Prostate gland (tissue), 2 donors: ENCODE results near the gene PLEKHA7. TPM values are rescaled to one million over a fixed set of nuclear protein-coding genes. Genes with fewer than 3 reads are reported as not detected.

ENCODE experiments used
- DNase-seq: peaks from one replicate; pipeline ENCODE4 v3.0.0-alpha.2; 2019; ENCODE audit warnings: low spot score
- H3K27ac ChIP-seq, 2 donors: fragments of 200-600 bp; sonication (generic); 2 replicates each; pipeline ENCODE4 v1.5.1; 2017 to 2019
- H3K27me3 ChIP-seq: fragments of 200-600 bp; sonication (generic); replicated peaks from 2 replicates; pipeline ENCODE4 v1.5.1; 2019; ENCODE audit not compliant: insufficient read depth
- H3K36me3 ChIP-seq, 2 donors: fragments of 200-600 bp; sonication (generic); 1 replicate in 1 of 2; 2 replicates in 1 of 2; pipeline versions ENCODE4 v1.5.1 to v1.8.1; 2017 to 2019
- H3K4me1 ChIP-seq: fragments of 200-600 bp; sonication (generic); replicated peaks from 2 replicates; pipeline ENCODE4 v1.5.1; 2019
- H3K4me3 ChIP-seq, 2 donors: fragments of 200-600 bp; sonication (generic); 2 replicates each; pipeline ENCODE4 v1.5.1; 2017 to 2019
- H3K9me3 ChIP-seq: fragments of 200-600 bp; sonication (generic); 2 replicates; pipeline ENCODE4 v1.5.1; 2017
- POLR2A ChIP-seq: fragments of 450-650 bp; IDR thresholded peaks from one replicate; pipeline ENCODE4 v1.6.1; 2016; ENCODE audit warnings: antibody characterized with exemption, mild to moderate bottlenecking
- POLR2AphosphoS5 ChIP-seq: sonication (generic); formaldehyde crosslinking; IDR thresholded peaks from one replicate; pipeline ENCODE4 v1.6.1; 2017; ENCODE audit warnings: antibody characterized with exemption
- WGBS: methylation state at CpG from one replicate; pipeline ENCODE4 v1.1.5; 2018; 5-methylcytosine and 5-hydroxymethylcytosine counted together
- intact Hi-C: fragments of 100-400 bp; cut with DNase I; formaldehyde crosslinking; loops from one replicate; pipeline ENCODE4 v1.14.2; 2022
- total RNA-seq, 2 donors: library from RNA; depleted of rRNA; stranded (reverse); fragments of >200 nt; gene quantifications; one replicate each; pipeline ENCODE4 v1.1.0, GENCODE V29; 2016
- TF ChIP-seq, protein P1 (sequence below), 4 experiments: fragments of 200-600 bp in 2 of 4; fragments of 450-650 bp in 2 of 4; sonication (generic) in 2 of 4; IDR thresholded peaks; 1 replicate in 3 of 4; 2 replicates in 1 of 4; pipeline ENCODE4 v1.5.1; 2016 to 2019; ENCODE audit warnings: antibody characterized with exemption in 4 of 4, mild to moderate bottlenecking in 2 of 4, moderate library complexity in 2 of 4

The PLEKHA7 gene
- total RNA-seq, 2 donors from 2014 or later: 14.6 to 38.3 TPM

DNA sequence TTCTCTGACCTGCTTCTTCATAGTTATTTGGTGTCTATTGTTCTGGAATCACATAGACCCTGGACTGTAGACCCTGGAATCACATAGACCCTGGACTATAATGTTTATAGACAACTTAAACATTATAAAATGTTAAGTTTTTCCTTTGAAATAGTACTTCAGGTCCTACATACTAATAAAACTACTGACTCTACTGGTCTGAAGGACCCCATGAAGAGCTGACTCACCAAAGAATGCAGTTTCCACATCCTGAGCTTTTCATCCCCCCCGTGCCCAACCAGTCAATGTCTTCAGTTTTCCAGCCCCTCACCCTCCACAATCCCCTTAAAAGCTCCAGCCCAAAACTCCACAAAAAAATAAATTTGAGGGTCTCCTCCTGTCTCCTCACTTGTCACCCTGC is 6.6 kb upstream of the PLEKHA7 start:
- WGBS: 78% methylated on average over 1 of the region's 1 CpG
- DNase-seq: no peak
- intact Hi-C loops: no loop called here

DNA sequence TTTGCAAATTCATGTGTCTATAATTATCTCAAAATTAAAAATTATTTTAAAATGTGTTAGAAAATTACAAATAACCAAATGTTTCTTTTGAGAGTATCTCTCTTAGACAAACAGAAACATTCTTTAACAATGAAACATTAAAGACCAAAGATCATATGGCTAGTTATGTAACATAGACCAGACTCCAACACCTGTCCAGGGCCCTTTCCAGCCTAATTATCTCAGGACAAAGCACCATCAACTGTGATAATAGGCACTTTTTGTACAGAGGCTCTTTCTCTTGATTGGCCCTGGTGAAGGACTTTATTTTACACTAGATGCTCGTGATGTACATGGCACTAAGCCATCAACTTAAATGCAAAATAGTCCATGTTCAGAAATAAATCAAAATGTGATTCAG is 5.0 kb upstream of the PLEKHA7 start:
- Histone ChIP-seq H3K4me1 (no peaks in the 10 kb centered on the region), H3K36me3 (no peaks in the 10 kb centered on the region), H3K27ac (no peak overlapping the region), H3K27me3 (no peaks in the 10 kb centered on the region), H3K4me3 (no peak overlapping the region), H3K9me3 (no peaks in the 10 kb centered on the region)
- no peak for DNase-seq
- TF ChIP-seq, protein P1, sequence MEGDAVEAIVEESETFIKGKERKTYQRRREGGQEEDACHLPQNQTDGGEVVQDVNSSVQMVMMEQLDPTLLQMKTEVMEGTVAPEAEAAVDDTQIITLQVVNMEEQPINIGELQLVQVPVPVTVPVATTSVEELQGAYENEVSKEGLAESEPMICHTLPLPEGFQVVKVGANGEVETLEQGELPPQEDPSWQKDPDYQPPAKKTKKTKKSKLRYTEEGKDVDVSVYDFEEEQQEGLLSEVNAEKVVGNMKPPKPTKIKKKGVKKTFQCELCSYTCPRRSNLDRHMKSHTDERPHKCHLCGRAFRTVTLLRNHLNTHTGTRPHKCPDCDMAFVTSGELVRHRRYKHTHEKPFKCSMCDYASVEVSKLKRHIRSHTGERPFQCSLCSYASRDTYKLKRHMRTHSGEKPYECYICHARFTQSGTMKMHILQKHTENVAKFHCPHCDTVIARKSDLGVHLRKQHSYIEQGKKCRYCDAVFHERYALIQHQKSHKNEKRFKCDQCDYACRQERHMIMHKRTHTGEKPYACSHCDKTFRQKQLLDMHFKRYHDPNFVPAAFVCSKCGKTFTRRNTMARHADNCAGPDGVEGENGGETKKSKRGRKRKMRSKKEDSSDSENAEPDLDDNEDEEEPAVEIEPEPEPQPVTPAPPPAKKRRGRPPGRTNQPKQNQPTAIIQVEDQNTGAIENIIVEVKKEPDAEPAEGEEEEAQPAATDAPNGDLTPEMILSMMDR (IDR thresholded peaks at IDR 0.05): no peak
- TF ChIP-seq POLR2A (no peak), POLR2AphosphoS5 (no peak)
- 69% methylated on average over 1 of the region's 1 CpG for WGBS
- intact Hi-C loops: no loop called here

More for the DNA sequence above, 6.6 kb upstream of the PLEKHA7 start:
- no peak overlapping the region for H3K27ac ChIP-seq
- H3K27me3 ChIP-seq: no peaks in the 10 kb centered on the region
- H3K9me3 ChIP-seq: no peaks in the 10 kb centered on the region
- H3K4me1 ChIP-seq: no peaks in the 10 kb centered on the region
- TF ChIP-seq, protein P1 (IDR thresholded peaks at IDR 0.05): no peak
- no peak for TF ChIP-seq POLR2AphosphoS5
- no peak for TF ChIP-seq POLR2A
- H3K36me3 ChIP-seq: no peaks in the 10 kb centered on the region
- H3K4me3 ChIP-seq: no peak overlapping the region

DNA sequence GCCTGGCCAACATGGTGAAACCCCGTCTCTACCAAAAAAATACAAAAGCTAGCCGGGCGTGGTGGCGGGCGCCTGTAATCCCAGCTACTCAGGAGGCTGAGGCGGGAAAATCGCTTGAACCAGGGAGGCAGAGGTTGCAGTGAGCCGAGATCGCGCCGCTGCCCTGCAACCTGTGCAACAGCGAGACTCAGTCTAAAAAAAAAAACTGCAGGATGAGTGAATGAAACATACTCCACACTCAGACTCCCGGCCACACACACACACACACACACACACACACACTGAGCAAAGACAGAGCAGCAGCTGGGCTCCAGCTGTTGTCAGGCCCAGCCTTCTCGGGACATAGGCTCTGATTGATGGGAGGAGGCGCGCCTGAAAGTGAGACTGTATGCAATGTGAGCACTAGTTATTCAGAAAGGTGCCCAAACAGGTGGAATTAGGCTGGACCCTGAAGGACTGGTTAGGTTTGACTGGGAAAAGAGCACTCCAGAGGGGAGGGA is 1.5 kb upstream of the PLEKHA7 start:
- H3K27me3 ChIP-seq: no peaks in the 10 kb centered on the region
- no peak for TF ChIP-seq POLR2A
- TF ChIP-seq POLR2AphosphoS5: no peak
- TF ChIP-seq, protein P1 (IDR thresholded peaks at IDR 0.05): no peak
- H3K4me3 ChIP-seq: no peak overlapping the region
- no peaks in the 10 kb centered on the region for H3K4me1 ChIP-seq
- H3K9me3 ChIP-seq: no peaks in the 10 kb centered on the region
- no peak overlapping the region for H3K27ac ChIP-seq
- no peak for DNase-seq
- intact Hi-C loops: no loop called here
- no peaks in the 10 kb centered on the region for H3K36me3 ChIP-seq
- WGBS: 94% methylated on average over 16 of the region's 16 CpGs

DNA sequence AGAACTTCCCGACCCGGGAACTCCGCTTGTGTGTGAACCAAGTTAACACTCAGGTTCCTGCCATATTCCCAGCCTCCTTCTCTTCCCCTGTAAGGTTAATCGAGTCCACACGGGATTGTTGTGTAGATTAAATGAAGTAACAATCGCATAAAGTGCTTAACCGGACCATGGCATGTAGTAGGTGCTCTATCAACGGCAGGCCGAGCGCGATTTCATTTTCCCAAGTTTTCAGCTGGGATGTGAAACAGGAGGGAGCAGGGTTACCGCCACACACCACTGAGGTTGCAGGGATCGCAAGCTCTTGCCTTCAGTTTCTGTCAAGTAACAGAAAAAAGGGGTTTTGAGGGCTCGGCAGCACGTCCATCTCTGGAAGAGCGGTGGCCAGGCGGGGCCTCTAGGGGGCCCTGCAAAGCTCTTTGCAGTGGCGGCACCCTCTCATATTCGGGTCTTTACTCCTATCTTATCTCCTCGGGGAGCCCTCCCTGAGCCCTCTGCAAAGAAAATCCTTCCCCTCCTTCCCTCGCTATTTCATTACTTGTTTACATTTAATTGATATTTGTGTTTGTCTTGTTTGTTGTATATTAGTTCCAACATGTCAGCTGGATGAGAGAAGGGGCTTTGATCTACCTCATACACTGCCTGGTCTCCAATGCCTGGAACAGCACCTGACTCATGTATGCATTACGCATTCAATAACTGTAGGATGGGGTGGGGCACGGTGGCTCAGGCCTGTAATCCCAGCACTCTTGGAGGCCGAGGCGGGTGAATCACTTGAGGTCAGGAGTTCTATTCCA is 816 bp upstream of the PLEKHA7 start:
- TF ChIP-seq, protein P1 (IDR thresholded peaks at IDR 0.05): peak in 2 of 4 experiments; percentile 14 to 51
- TF ChIP-seq POLR2AphosphoS5: no peak
- TF ChIP-seq POLR2A: no peak
- Histone ChIP-seq H3K4me3 (peak overlapping the region; percentile 73 to 76), H3K36me3 (no peaks in the 10 kb centered on the region), H3K27me3 (no peaks in the 10 kb centered on the region), H3K27ac (no peak overlapping the region), H3K4me1 (no peaks in the 10 kb centered on the region), H3K9me3 (no peaks in the 10 kb centered on the region)
- DNase-seq: no peak
- intact Hi-C loops: no loop called here
- WGBS: 21% methylated on average over 25 of the region's 25 CpGs
